ENCODE measurements around the gene MUC3A.

MUC3A gene

DNA sequence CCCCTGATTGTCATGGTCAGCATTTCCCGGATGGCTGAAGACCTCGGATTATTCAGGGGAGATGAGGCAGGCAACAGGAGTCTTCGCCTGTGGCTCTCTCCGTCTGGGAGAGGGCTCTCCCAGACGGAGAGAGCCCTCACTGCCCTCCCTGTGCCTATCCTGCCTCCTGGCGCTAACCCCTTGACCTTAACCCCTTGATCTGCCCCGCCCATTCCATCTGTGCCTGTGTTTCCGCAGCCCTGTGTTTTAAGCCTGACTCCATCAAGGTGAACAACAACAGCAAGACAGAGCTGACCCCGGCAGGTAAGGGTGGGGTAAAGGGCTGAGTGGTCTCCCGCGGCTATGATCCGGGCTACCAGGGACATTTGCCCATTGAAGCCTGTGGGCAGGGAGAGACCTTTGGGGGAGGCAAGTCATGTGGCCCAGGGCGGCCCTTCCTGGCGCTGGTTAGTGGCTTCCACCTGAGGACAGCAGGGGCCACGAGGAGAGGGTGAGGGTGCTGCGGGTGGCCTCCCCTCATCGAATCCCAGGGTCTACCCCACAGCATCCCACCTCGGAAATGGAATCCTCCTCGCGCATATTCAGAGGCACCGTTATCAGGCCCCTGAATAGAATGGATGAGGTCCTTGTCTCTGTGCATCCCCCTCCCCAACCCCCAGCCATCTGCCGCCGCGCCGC, 15.8 kb downstream of the MUC3A start:
- H3K9me3 ChIP-seq (ENCODE audit: insufficient read depth, low read length, severe bottlenecking): no peaks in the 10 kb centered on the region
- H3K79me2 ChIP-seq (ENCODE audit: insufficient read depth, low read length): no peaks in the 10 kb centered on the region
- no peak overlapping the region for H2AFZ ChIP-seq (ENCODE audit: low read depth, low read length)
- H3K36me3 ChIP-seq (ENCODE audit: insufficient read depth, low read length): no peaks in the 10 kb centered on the region
- ATAC-seq (ENCODE audit: insufficient read depth, low read depth): no peak
- peaks cover 13% of the 10 kb centered on the region for H3K27me3 ChIP-seq (ENCODE audit: insufficient read depth, low read length, poor library complexity)
- H3K4me1 ChIP-seq (ENCODE audit: insufficient read depth, low read length): no peaks in the 10 kb centered on the region
- H3K27ac ChIP-seq (ENCODE audit: low read length): no peak overlapping the region
- no peak overlapping the region for H3K4me3 ChIP-seq (ENCODE audit: low read depth in 1 of 2, low read length in 2 of 2)
- H3K4me2 ChIP-seq (ENCODE audit: insufficient read depth, low read length): no peak overlapping the region
- peaks cover 11% of the 10 kb centered on the region; the same call in 1 of the 2 replicates for H4K20me1 ChIP-seq (ENCODE audit: insufficient read depth, low read length)
- DNase-seq: no peak
- no peak overlapping the region for H3K9ac ChIP-seq (ENCODE audit: low read depth, low read length)
- no peak for TF ChIP-seq CTCF (IDR thresholded peaks at IDR 0.05; ENCODE audit: borderline replicate concordance, extremely low read depth, low read length, poor library complexity, severe bottlenecking)
- TF ChIP-seq EZH2 (IDR thresholded peaks at IDR 0.05; ENCODE audit: borderline replicate concordance, low read depth, low read length, severe bottlenecking): no peak

DNA sequence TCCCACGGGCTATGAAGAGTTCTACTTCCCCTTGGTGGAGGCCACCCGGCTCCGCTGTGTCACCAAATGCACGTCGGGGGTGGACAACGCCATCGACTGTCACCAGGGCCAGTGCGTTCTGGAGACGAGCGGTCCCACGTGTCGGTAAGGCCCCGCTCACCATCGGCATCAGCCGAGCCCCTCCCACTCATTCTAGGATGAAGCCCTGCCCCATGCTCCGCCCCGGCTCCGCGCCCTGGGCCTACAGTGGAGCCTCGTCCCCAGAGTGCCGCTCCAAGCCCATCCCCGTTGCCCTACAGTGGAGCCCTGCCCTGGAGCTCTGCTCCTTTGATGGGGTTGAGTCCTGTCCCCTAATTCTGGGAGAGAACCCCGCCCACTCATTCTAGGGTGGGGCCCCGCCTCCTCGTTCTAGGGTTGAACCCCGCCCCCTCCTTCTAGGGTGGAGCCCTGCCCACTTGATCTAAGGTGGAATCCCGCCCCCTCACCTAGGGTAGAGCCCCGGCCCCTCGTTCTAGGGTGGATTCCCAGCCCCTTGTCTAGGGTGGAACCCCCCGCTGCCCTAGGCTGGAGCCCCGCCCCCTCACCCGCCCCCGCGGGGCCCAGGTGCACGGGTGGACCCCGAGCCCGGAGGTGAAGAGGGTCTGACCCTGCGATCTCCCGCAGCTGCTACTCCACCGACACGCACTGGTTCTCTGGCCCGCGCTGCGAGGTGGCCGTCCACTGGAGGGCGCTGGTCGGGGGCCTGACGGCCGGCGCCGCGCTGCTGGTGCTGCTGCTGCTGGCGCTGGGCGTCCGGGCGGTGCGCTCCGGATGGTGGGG, 16.6 kb downstream of the MUC3A start:
- H3K9ac ChIP-seq (ENCODE audit: low read depth, low read length): no peak overlapping the region
- H3K4me1 ChIP-seq (ENCODE audit: insufficient read depth, low read length): no peaks in the 10 kb centered on the region
- H3K79me2 ChIP-seq (ENCODE audit: insufficient read depth, low read length): no peaks in the 10 kb centered on the region
- H3K36me3 ChIP-seq (ENCODE audit: insufficient read depth, low read length): no peaks in the 10 kb centered on the region
- H4K20me1 ChIP-seq (ENCODE audit: insufficient read depth, low read length): peaks cover 11% of the 10 kb centered on the region; the same call in 1 of the 2 replicates
- ATAC-seq (ENCODE audit: insufficient read depth, low read depth) (peak; percentile 40; the same call in 1 of the 3 replicates), DNase-seq (no peak)
- no peaks in the 10 kb centered on the region for H3K9me3 ChIP-seq (ENCODE audit: insufficient read depth, low read length, severe bottlenecking)
- H2AFZ ChIP-seq (ENCODE audit: low read depth, low read length): no peak overlapping the region
- H3K4me2 ChIP-seq (ENCODE audit: insufficient read depth, low read length): no peak overlapping the region
- H3K4me3 ChIP-seq (ENCODE audit: low read depth in 1 of 2, low read length in 2 of 2): no peak overlapping the region
- H3K27me3 ChIP-seq (ENCODE audit: insufficient read depth, low read length, poor library complexity): peaks cover 8% of the 10 kb centered on the region
- no peak overlapping the region for H3K27ac ChIP-seq (ENCODE audit: low read length)
- TF ChIP-seq EZH2 (IDR thresholded peaks at IDR 0.05; ENCODE audit: borderline replicate concordance, low read depth, low read length, severe bottlenecking) (no peak), CTCF (IDR thresholded peaks at IDR 0.05; ENCODE audit: borderline replicate concordance, extremely low read depth, low read length, poor library complexity, severe bottlenecking) (peak; percentile 61)

DNA sequence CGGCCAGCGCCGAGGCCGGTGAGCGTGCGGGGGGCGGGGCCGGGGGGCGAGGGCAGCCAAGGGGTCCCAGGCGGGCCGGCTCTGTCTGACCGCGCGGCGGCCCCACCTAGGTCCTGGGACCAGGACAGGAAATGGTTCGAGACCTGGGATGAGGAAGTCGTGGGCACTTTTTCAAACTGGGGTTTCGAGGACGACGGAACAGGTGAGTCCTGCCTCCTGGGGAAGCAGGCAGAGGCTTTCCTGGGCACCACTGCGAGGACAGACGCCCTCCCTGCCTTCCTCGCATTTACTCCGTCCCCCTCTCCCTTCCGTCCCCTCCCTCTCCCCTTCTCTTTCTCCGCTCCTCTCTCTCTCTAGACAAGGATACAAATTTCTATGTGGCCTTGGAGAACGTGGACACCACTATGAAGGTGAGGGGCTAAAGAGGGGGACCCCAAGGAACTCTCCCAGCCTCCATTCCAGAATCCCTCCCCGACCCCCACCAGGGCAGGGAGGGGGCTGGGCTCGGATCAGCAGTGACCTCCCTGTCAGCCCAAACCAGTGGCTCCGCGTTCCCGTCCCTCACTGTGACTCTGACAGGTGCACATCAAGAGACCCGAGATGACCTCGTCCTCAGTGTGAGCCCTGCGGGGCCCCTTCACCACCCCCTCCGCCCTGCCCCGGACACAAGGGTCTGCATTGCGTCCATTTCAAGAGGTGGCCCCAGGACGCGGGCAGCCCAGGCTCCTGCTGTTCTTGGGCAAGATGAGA, 17.4 kb downstream of the MUC3A start:
- no peak for ATAC-seq (ENCODE audit: insufficient read depth, low read depth)
- H3K4me2 ChIP-seq (ENCODE audit: insufficient read depth, low read length): no peak overlapping the region
- no peak overlapping the region for H3K27ac ChIP-seq (ENCODE audit: low read length)
- no peaks in the 10 kb centered on the region for H3K4me1 ChIP-seq (ENCODE audit: insufficient read depth, low read length)
- H2AFZ ChIP-seq (ENCODE audit: low read depth, low read length): no peak overlapping the region
- TF ChIP-seq EZH2 (IDR thresholded peaks at IDR 0.05; ENCODE audit: borderline replicate concordance, low read depth, low read length, severe bottlenecking): no peak
- TF ChIP-seq CTCF (IDR thresholded peaks at IDR 0.05; ENCODE audit: borderline replicate concordance, extremely low read depth, low read length, poor library complexity, severe bottlenecking): no peak
- H3K4me3 ChIP-seq (ENCODE audit: low read depth in 1 of 2, low read length in 2 of 2): no peak overlapping the region
- no peak for DNase-seq
- H3K36me3 ChIP-seq (ENCODE audit: insufficient read depth, low read length): no peaks in the 10 kb centered on the region
- no peaks in the 10 kb centered on the region for H3K9me3 ChIP-seq (ENCODE audit: insufficient read depth, low read length, severe bottlenecking)
- H3K9ac ChIP-seq (ENCODE audit: low read depth, low read length): no peak overlapping the region
- H4K20me1 ChIP-seq (ENCODE audit: insufficient read depth, low read length): peaks cover 11% of the 10 kb centered on the region; the same call in 1 of the 2 replicates
- no peaks in the 10 kb centered on the region for H3K79me2 ChIP-seq (ENCODE audit: insufficient read depth, low read length)
- H3K27me3 ChIP-seq (ENCODE audit: insufficient read depth, low read length, poor library complexity): peaks cover 4% of the 10 kb centered on the region

All from DND-41 (cell line).